Right lobe of liver (tissue), 6 donors: ENCODE results near the gene NLRP3. TPM values are rescaled to one million over a fixed set of nuclear protein-coding genes. Genes with fewer than 3 reads are reported as not detected.
"Not testable (repeated sequence)": the region's sequence is repeated elsewhere in the genome, so short reads cannot be mapped to it uniquely, and the experiment has no call there.

Experiments used
- ATAC-seq, 4 donors: fragments of 200-7000 bp; cut with Tn5 transposase; one replicate each; pipeline ENCODE4 v1.9.1; 2020; ENCODE audit warnings: mild to moderate bottlenecking in 4 of 4, moderate library complexity in 4 of 4
- DNase-seq, 3 donors: peaks; one replicate each; pipeline ENCODE4 v3.0.0-alpha.2; 2020
- H3K27ac ChIP-seq, 3 donors: fragments of 200-600 bp; one replicate each; pipeline ENCODE4 v1.8.0; 2022
- H3K27me3 ChIP-seq, 2 donors: fragments of 200-600 bp; one replicate each; pipeline ENCODE4 v1.8.0; 2022
- H3K36me3 ChIP-seq, 4 donors: fragments of 200-600 bp; sonication (generic) in 1 of 4; one replicate each; pipeline versions ENCODE4 v1.5.1 to v1.8.0; 2017 to 2022; ENCODE audit warnings: control low read depth in 1 of 4
- H3K4me1 ChIP-seq, 4 donors: fragments of 200-600 bp; sonication (generic) in 1 of 4; one replicate each; pipeline versions ENCODE4 v1.5.1 to v1.8.0; 2017 to 2022; ENCODE audit warnings: control low read depth in 1 of 4
- H3K4me3 ChIP-seq, 3 donors: fragments of 200-600 bp; one replicate each; pipeline ENCODE4 v1.8.0; 2022
- H3K9me3 ChIP-seq, 4 donors: fragments of 200-600 bp; sonication (generic) in 1 of 4; one replicate each; pipeline versions ENCODE4 v1.5.1 to v1.8.0; 2017 to 2022; ENCODE audit warnings: control low read depth in 1 of 4
- POLR2A ChIP-seq: fragments of 450-650 bp; IDR thresholded peaks from one replicate; pipeline ENCODE4 v1.6.1; 2017; ENCODE audit warnings: antibody characterized with exemption, mild to moderate bottlenecking
- WGBS: methylation state at CpG from one replicate; pipeline ENCODE4 v1.1.6; 2018; ENCODE audit warnings: low coverage, low lambda C conversion rate; ENCODE audit not compliant: insufficient coverage; ENCODE audit errors: missing lambda C conversion rate; 5-methylcytosine and 5-hydroxymethylcytosine counted together
- intact Hi-C, 2 donors: fragments of 100-400 bp; cut with DNase I; formaldehyde crosslinking; loops; one replicate each; pipeline versions ENCODE4 v1.11.2 to v1.14.1; 2022
- total RNA-seq, 6 experiments: library from RNA; depleted of rRNA in 2 of 6; stranded (reverse); fragments of >200 nt in 2 of 6; fragmentation: NEBNext Ultra II Directional in 3 of 6; extraction: Animal tissue kit (Norgen Biotek cat#: 25700) in 3 of 6; gene quantifications; one replicate each; pipeline versions ENCODE4 v1.1.0 to v1.2.4, GENCODE V29; 2016 to 2023
- TF ChIP-seq, protein P1 (sequence below), 4 donors: fragments of 200-600 bp in 3 of 4; fragments of 450-650 bp in 1 of 4; IDR thresholded peaks; one replicate each; pipeline versions ENCODE4 v1.5.1 to v1.8.0; 2016 to 2022; ENCODE audit warnings: antibody characterized with exemption in 4 of 4, mild to moderate bottlenecking in 2 of 4
- donor health status: DM: no; HTN: yes; CAD: no.
- donor health status: DM: no; HTN: no; CAD: no.
- donor health status: DM: no; HTN: no; CAD: no.
- donor health status: DM: no; HTN: yes; CAD: no.
- donor health status: DM: no; HTN: yes; CAD: no.

The NLRP3 gene
- total RNA-seq, 6 experiments from 2014 or later, result 0.11 to 2.0 (median 0.62) TPM

DNA sequence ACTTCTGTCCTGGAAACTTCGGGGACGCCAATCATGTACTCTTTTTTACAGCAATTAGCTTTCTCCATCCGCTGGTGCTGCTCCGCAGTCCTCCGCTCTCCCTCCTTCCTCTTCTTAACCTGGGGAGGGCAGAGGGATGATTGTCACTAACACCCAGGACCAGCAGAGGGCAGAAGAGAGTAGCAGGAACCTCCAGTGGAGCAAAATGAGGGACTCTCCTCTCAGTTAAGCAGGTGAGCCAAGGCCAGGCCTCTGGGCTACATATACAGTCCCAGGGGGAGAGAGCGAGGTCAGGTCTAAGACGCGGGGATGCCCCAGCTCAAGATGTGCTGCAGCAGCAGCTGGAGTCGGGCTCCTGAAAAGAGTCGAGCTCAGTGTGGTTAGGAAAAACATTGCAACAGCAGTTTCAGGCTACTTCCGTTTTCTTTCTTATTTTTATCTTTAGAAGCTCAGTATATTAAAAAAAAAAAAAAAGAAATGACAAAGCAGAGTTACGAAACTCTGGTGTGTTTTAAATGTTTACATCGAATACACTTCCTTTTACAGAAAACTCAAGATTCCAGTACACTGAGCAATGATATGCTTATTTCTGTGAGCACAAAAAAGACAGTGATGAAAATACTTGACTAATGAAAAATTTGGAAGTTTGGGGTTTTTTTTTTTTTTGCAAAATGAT, 25.7 kb upstream of the NLRP3 start:
- intact Hi-C loops, result no loop called here
- DNase-seq, result peak; percentile 67 to 81 (median 75)
- no peaks in the 10 kb centered on the region for H3K27me3 ChIP-seq
- H3K27ac ChIP-seq, result peak overlapping the region in 1 of 3 donors; percentile 50
- no peak overlapping the region for H3K4me3 ChIP-seq
- no peaks in the 10 kb centered on the region for H3K4me1 ChIP-seq
- TF ChIP-seq, protein P1, sequence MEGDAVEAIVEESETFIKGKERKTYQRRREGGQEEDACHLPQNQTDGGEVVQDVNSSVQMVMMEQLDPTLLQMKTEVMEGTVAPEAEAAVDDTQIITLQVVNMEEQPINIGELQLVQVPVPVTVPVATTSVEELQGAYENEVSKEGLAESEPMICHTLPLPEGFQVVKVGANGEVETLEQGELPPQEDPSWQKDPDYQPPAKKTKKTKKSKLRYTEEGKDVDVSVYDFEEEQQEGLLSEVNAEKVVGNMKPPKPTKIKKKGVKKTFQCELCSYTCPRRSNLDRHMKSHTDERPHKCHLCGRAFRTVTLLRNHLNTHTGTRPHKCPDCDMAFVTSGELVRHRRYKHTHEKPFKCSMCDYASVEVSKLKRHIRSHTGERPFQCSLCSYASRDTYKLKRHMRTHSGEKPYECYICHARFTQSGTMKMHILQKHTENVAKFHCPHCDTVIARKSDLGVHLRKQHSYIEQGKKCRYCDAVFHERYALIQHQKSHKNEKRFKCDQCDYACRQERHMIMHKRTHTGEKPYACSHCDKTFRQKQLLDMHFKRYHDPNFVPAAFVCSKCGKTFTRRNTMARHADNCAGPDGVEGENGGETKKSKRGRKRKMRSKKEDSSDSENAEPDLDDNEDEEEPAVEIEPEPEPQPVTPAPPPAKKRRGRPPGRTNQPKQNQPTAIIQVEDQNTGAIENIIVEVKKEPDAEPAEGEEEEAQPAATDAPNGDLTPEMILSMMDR (IDR thresholded peaks at IDR 0.05), result peak; percentile 73 to 92 (median 90)
- TF ChIP-seq POLR2A, result no peak
- ATAC-seq, result peak; percentile 97 to 99 (median 98)
- WGBS, result 12% methylated on average over 13 of the region's 13 CpGs
- no peaks in the 10 kb centered on the region for H3K36me3 ChIP-seq
- H3K9me3 ChIP-seq, result no peaks in the 10 kb centered on the region

DNA sequence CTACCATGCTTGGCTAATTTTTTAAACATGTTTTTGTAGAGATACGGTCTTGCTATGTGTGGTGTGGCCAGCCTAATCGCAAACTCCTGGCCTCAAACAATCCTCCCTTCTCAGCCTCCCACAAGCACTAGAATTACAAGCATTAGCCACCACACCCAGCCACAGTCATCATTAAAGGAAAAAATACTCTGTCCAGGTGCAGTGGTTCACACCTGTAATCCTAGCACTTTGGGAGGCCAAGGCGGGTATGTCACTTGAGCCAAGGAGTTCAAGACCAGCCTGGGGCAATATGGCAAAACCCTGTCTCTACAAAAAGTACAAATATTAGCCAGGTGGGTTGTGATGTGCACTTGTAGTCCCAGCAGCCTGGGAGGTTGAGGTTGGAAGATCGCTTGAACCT, 25.0 kb upstream of the NLRP3 start:
- Histone ChIP-seq H3K9me3 (no peaks in the 10 kb centered on the region), H3K27me3 (no peaks in the 10 kb centered on the region), H3K27ac (no peak overlapping the region), H3K4me1 (no peaks in the 10 kb centered on the region), H3K4me3 (no peak overlapping the region), H3K36me3 (no peaks in the 10 kb centered on the region)
- intact Hi-C loops, result no loop called here
- TF ChIP-seq, protein P1 (IDR thresholded peaks at IDR 0.05), result no peak
- TF ChIP-seq POLR2A, result no peak
- WGBS, result 92% methylated on average over 4 of the region's 4 CpGs
- ATAC-seq (no peak), DNase-seq (no peak)

DNA sequence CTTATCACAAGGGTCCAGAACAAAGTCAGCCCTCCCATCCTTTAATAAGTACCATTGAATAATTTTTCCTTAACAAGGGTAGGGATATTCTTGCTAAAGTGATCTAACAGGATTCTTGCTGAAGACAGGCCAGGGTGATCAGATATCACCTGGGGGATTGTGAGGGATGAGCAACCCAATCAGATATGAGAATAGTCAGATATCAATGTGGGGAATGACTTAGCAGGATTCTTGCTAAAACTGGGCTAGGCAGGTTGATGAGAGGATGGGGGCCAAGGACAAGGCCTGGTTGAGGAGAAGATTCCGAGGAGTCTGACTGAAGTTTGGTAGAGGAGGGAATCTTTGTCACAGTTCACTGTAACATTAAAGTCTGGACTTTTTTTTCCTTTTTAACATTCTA, 23.9 kb upstream of the NLRP3 start:
- H3K4me3 ChIP-seq, result no peak overlapping the region
- no peaks in the 10 kb centered on the region for H3K9me3 ChIP-seq
- ATAC-seq, result no peak
- DNase-seq, result no peak
- H3K36me3 ChIP-seq, result no peaks in the 10 kb centered on the region
- intact Hi-C loops, result no loop called here
- H3K4me1 ChIP-seq, result no peaks in the 10 kb centered on the region
- WGBS, result 58% methylated on average over 1 of the region's 1 CpG
- H3K27me3 ChIP-seq, result no peaks in the 10 kb centered on the region
- H3K27ac ChIP-seq, result no peak overlapping the region
- TF ChIP-seq, protein P1 (IDR thresholded peaks at IDR 0.05), result no peak
- TF ChIP-seq POLR2A, result no peak

DNA sequence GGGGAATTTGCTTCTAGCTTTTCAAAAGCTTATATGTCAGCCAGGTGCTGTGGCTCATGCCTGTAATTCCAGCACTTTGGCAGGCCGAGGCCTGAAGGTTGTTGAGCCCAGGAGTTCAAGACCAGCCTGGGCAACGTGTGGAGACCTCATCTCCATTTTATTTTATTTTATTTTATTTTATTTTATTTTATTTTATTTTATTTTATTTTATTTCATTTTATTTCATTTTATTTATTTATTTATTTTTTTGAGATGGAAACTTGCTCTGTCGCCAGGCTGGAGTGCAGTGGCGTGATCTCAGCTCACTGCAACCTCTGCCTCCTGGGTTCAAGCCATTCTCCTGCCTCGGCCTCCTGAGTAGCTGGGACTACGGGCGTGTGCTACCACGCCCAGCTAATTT, 20.9 kb upstream of the NLRP3 start:
- H3K9me3 ChIP-seq, H3K4me1 ChIP-seq, DNase-seq, ATAC-seq, H3K4me3 ChIP-seq, H3K27ac ChIP-seq, H3K27me3 ChIP-seq, H3K36me3 ChIP-seq, intact Hi-C loops: not testable (repeated sequence)
- 77% methylated on average over 7 of the region's 8 CpGs for WGBS

DNA sequence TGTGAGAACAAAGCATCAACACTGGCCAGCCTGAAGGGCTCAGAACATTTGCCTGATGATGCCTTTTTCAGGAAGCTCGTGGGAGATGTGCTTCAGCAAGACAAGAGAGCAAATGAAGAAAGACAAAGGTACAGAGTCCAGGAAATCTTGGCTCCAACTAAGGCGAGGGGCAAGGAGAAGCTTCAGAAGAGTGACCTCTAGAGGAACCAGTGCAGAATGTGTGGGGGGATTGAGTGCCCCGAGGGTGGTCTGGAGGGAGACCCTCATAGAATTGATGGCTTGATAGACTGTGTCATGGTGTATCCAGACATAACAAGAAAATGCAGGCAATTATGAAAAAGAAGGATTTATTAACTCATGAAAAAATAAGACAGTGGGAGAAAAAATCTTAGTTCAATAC, 15.3 kb upstream of the NLRP3 start:
- no peaks in the 10 kb centered on the region for H3K36me3 ChIP-seq
- intact Hi-C loops, result no loop called here
- H3K4me3 ChIP-seq, result no peak overlapping the region
- H3K9me3 ChIP-seq, result no peaks in the 10 kb centered on the region
- ATAC-seq (no peak), DNase-seq (no peak)
- WGBS, result 16% methylated on average over 3 of the region's 3 CpGs
- no peaks in the 10 kb centered on the region for H3K4me1 ChIP-seq
- H3K27ac ChIP-seq, result no peak overlapping the region
- TF ChIP-seq, protein P1 (IDR thresholded peaks at IDR 0.05), result no peak
- TF ChIP-seq POLR2A, result no peak
- no peaks in the 10 kb centered on the region for H3K27me3 ChIP-seq
